HepG2 (cell line): ENCODE data around the gene TCF23. TPM values are rescaled to one million over a fixed set of nuclear protein-coding genes. Genes with fewer than 3 reads are reported as not detected.

Experiments
- CEBPB ChIP-seq: IDR thresholded peaks from 2 replicates; pipeline ENCODE4 v1.6.1; 2011; ENCODE audit warnings: low read depth, low read length, improper control_type of control experiment, borderline replicate concordance
- GATAD1 ChIP-seq: IDR thresholded peaks from 2 replicates; pipeline ENCODE4 v1.6.1; 2016; ENCODE audit warnings: missing genetic modification reagents, missing compliant biosample characterization
- GATAD2A ChIP-seq: IDR thresholded peaks from 2 replicates; pipeline ENCODE4 v1.6.1; 2016
- GPBP1L1 ChIP-seq: sonication (generic); formaldehyde crosslinking; IDR thresholded peaks from 2 replicates; pipeline ENCODE4 v1.5.0; 2020; ENCODE audit warnings: mild to moderate bottlenecking, missing genetic modification reagents
- HOXA3 ChIP-seq: sonication (generic); formaldehyde crosslinking; IDR thresholded peaks from 2 replicates; pipeline ENCODE4 v1.5.0; 2020; ENCODE audit warnings: missing genetic modification reagents
- KDM2A ChIP-seq: sonication (generic); formaldehyde crosslinking; IDR thresholded peaks from 2 replicates; pipeline ENCODE4 v1.4.0; 2020; ENCODE audit warnings: low read depth, missing genetic modification reagents, borderline replicate concordance
- KLF12 ChIP-seq: sonication (generic); formaldehyde crosslinking; IDR thresholded peaks from 2 replicates; pipeline ENCODE4 v1.4.0; 2020; ENCODE audit warnings: missing genetic modification reagents, borderline replicate concordance
- MATR3 ChIP-seq: sonication (generic); formaldehyde crosslinking; IDR thresholded peaks from 2 replicates; pipeline ENCODE4 v1.4.0; 2020; ENCODE audit warnings: missing genetic modification reagents
- PATZ1 ChIP-seq: sonication (generic); formaldehyde crosslinking; IDR thresholded peaks from 2 replicates; pipeline ENCODE4 v1.4.0; 2020; ENCODE audit warnings: missing genetic modification reagents
- REPIN1 ChIP-seq: sonication (generic); formaldehyde crosslinking; IDR thresholded peaks from 2 replicates; pipeline ENCODE4 v1.8.0; 2022; ENCODE audit warnings: missing genetic modification reagents, low read depth, mild to moderate bottlenecking, borderline replicate concordance
- YEATS4 ChIP-seq: sonication (generic); formaldehyde crosslinking; IDR thresholded peaks from 2 replicates; pipeline ENCODE4 v1.4.0; 2020; ENCODE audit warnings: missing genetic modification reagents, borderline replicate concordance
- ZBTB4 ChIP-seq: sonication (generic); formaldehyde crosslinking; IDR thresholded peaks from 2 replicates; pipeline ENCODE4 v1.4.0; 2020; ENCODE audit warnings: missing genetic modification reagents, mild to moderate bottlenecking, borderline replicate concordance
- ZEB1 ChIP-seq: IDR thresholded peaks from 2 replicates; pipeline ENCODE4 v1.6.1; 2012; ENCODE audit warnings: mild to moderate bottlenecking, low read depth, inconsistent platforms; ENCODE audit not compliant: insufficient replicate concordance
- ZGPAT ChIP-seq: IDR thresholded peaks from 2 replicates; pipeline ENCODE4 v1.6.1; 2016; ENCODE audit warnings: mild to moderate bottlenecking
- ZNF101 ChIP-seq: sonication (generic); formaldehyde crosslinking; IDR thresholded peaks from 2 replicates; pipeline ENCODE4 v1.4.0; 2020; ENCODE audit warnings: mild to moderate bottlenecking, low read depth, missing genetic modification reagents, borderline replicate concordance
- ZNF790 ChIP-seq: sonication (generic); formaldehyde crosslinking; IDR thresholded peaks from 2 replicates; pipeline ENCODE4 v1.8.0; 2022; ENCODE audit warnings: missing genetic modification reagents, mild to moderate bottlenecking, borderline replicate concordance
- ZSCAN5A ChIP-seq: sonication (generic); formaldehyde crosslinking; IDR thresholded peaks from 2 replicates; pipeline ENCODE4 v1.8.0; 2022; ENCODE audit warnings: mild to moderate bottlenecking, missing genetic modification reagents, borderline replicate concordance
- polyA plus RNA-seq, 8 experiments: library from polyadenylated mRNA; depleted of rRNA in 3 of 8; stranded (reverse) in 7 of 8; unstranded in 1 of 8; fragments of >200 nt; fragmentation: Illumina TruSeq in 4 of 8; extraction: Trizol in 4 of 8; gene quantifications; 2 replicates each; pipeline versions ENCODE4 v1.2.1 to v1.2.3, GENCODE V29; 2011 to 2016; ENCODE audit warnings: low read depth in 4 of 8, missing spikeins in 1 of 8, mixed read lengths in 1 of 8; ENCODE audit not compliant: insufficient read depth in 1 of 8
- total RNA-seq, 5 experiments: library from RNA; depleted of rRNA; stranded (reverse); fragments of >200 nt; fragmentation: Illumina TruSeq; extraction: Trizol; gene quantifications; 2 replicates each; pipeline ENCODE4 v1.2.3, GENCODE V29; 2016; ENCODE audit warnings: low read depth in 1 of 5

Gene TCF23
- total and polyA plus RNA-seq, 2 of the 13 experiments (the other 11 are each of a cell fraction or from before 2014, with no cell fraction given), result 0.02 to 1.4 TPM

- TF ChIP-seq KDM2A (0 out of 2 replicates have a peak, but pooled peaks have one; percentile 51), KLF12 (CRISPR knock-in tag) (0 out of 2 replicates have a peak, but pooled peaks have one; percentile 81), PATZ1 (CRISPR knock-in tag) (peak; percentile 70), ZNF101 (CRISPR knock-in tag) (no peak), CEBPB (peak; percentile 86), YEATS4 (peak; percentile 41; the same call in 1 of the 2 replicates), GATAD1 (CRISPR knock-in tag) (peak; percentile 51), MATR3 (CRISPR knock-in tag) (no peak), GPBP1L1 (CRISPR knock-in tag) (no peak), REPIN1 (0 out of 2 replicates have a peak, but pooled peaks have one; percentile 32), ZBTB4 (CRISPR knock-in tag) (peak; percentile 97), ZSCAN5A (CRISPR knock-in tag) (no peak; the same call in 1 of the 2 replicates), HOXA3 (CRISPR knock-in tag) (peak; percentile 88), ZGPAT (CRISPR knock-in tag) (peak; percentile 100), ZNF790 (CRISPR knock-in tag) (0 out of 2 replicates have a peak, but pooled peaks have one; percentile 81), ZEB1 (peak; percentile 96), GATAD2A (peak; percentile 92)
Measured at GRCh38 chr2:27177441-27178351, 28.9 kb downstream of the TCF23 start (continued).
